ENCODE results near the gene FBXO24. TPM values are rescaled to one million over a fixed set of nuclear protein-coding genes. Genes with fewer than 3 reads are reported as not detected.

Gene FBXO24
- total RNA-seq, 3 donors from 2014 or later (not counting 1 experiment from before 2014, with no cell fraction given) = 0.45 to 0.94 (median 0.88) TPM

GRCh38 chr7:100641463-100641859, 55.3 kb downstream of the FBXO24 start, which contains the start of gene TFR2:
TSS of gene TFR2 (minus strand) at chr7:100641552. CDS start at chr7:100641509, 43 bp downstream.
- H3K27ac ChIP-seq (ENCODE audit: low read length) = no peak within 1 kb of the TSS
- 50% methylated on average over 9 of the region's 10 CpGs for WGBS (ENCODE audit: insufficient coverage)
- no peaks in the 10 kb centered on the region for H3K27me3 ChIP-seq (ENCODE audit: control insufficient read depth, insufficient read depth, low read length)

GRCh38 chr7:100641860-100642533, 55.9 kb downstream of the FBXO24 start:
- Histone ChIP-seq H3K27me3 (ENCODE audit: control insufficient read depth, insufficient read depth, low read length) (no peaks in the 10 kb centered on the region), H3K4me3 (ENCODE audit: low read length) (no peak overlapping the region), H3K27ac (ENCODE audit: low read length) (no peak overlapping the region), H3K9me3 (ENCODE audit: control insufficient read depth, insufficient read depth, low read length) (no peaks in the 10 kb centered on the region), H3K36me3 (ENCODE audit: control insufficient read depth, insufficient read depth, low read length) (no peaks in the 10 kb centered on the region), H3K4me1 (ENCODE audit: control insufficient read depth, insufficient read depth, low read length) (no peaks in the 10 kb centered on the region)
- TF ChIP-seq CTCF (IDR thresholded peaks at IDR 0.05) = no peak
- Mint-ChIP-seq H3K4me1 (no peaks in the 10 kb centered on the region), H3K27ac (no peak overlapping the region), H3K36me3 (no peaks in the 10 kb centered on the region), H3K4me3 (no peak overlapping the region), H3K9me3 (no peaks in the 10 kb centered on the region), H3K27me3 (ENCODE audit: low read depth in 2 of 2) (peaks cover 0 to 7% of the 10 kb centered on the region in 2 donors)
- ATAC-seq (no peak), DNase-seq (no peak)
- intact Hi-C loops (cut with micrococcal nuclease) = no loop called here
- 89% methylated on average over 10 of the region's 10 CpGs for WGBS (ENCODE audit: insufficient coverage)

More at GRCh38 chr7:100641463-100641859, 55.3 kb downstream of the FBXO24 start, which contains the start of gene TFR2:
- peaks cover 0 to 7% of the 10 kb centered on the region in 2 donors for H3K27me3 Mint-ChIP-seq (ENCODE audit: low read depth in 2 of 2)
- Histone ChIP-seq H3K4me3 (ENCODE audit: low read length) (no peak within 1 kb of the TSS), H3K4me1 (ENCODE audit: control insufficient read depth, insufficient read depth, low read length) (no peaks in the 10 kb centered on the region), H3K9me3 (ENCODE audit: control insufficient read depth, insufficient read depth, low read length) (no peaks in the 10 kb centered on the region), H3K36me3 (ENCODE audit: control insufficient read depth, insufficient read depth, low read length) (no peaks in the 10 kb centered on the region)
- intact Hi-C loops (cut with micrococcal nuclease) = no loop called here
- ATAC-seq = no peak
- no peaks in the 10 kb centered on the region for H3K9me3 Mint-ChIP-seq
- TF ChIP-seq CTCF (IDR thresholded peaks at IDR 0.05) = no peak
- H3K4me3 Mint-ChIP-seq = no peak within 1 kb of the TSS
- no peaks in the 10 kb centered on the region for H3K4me1 Mint-ChIP-seq
- DNase-seq = no peak
- H3K27ac Mint-ChIP-seq = no peak within 1 kb of the TSS
- no peaks in the 10 kb centered on the region for H3K36me3 Mint-ChIP-seq

GRCh38 chr7:100642534-100642907, 56.4 kb downstream of the FBXO24 start:
- H3K4me3 ChIP-seq (ENCODE audit: low read length) = no peak overlapping the region
- peaks cover 0 to 10% of the 10 kb centered on the region in 2 donors for H3K27me3 Mint-ChIP-seq (ENCODE audit: low read depth in 2 of 2)
- 72% methylated on average over 11 of the region's 11 CpGs for whole genome bisulfite sequencing (ENCODE audit: insufficient coverage)
- H3K9me3 ChIP-seq (ENCODE audit: control insufficient read depth, insufficient read depth, low read length) = no peaks in the 10 kb centered on the region
- H3K4me1 Mint-ChIP-seq = no peaks in the 10 kb centered on the region
- H3K27ac Mint-ChIP-seq = no peak overlapping the region
- ATAC-seq (no peak), DNase-seq (peak in 1 of 2 donors; percentile 36)
- H3K36me3 Mint-ChIP-seq = no peaks in the 10 kb centered on the region
- H3K4me3 Mint-ChIP-seq = no peak overlapping the region
- no peaks in the 10 kb centered on the region for H3K27me3 ChIP-seq (ENCODE audit: control insufficient read depth, insufficient read depth, low read length)
- H3K9me3 Mint-ChIP-seq = no peaks in the 10 kb centered on the region
- no peaks in the 10 kb centered on the region for H3K36me3 ChIP-seq (ENCODE audit: control insufficient read depth, insufficient read depth, low read length)
- no peak overlapping the region for H3K27ac ChIP-seq (ENCODE audit: low read length)
- no peaks in the 10 kb centered on the region for H3K4me1 ChIP-seq (ENCODE audit: control insufficient read depth, insufficient read depth, low read length)
- intact Hi-C loops (cut with micrococcal nuclease) = no loop called here
- TF ChIP-seq CTCF (IDR thresholded peaks at IDR 0.05) = no peak

All from natural killer cell (primary cell).